GM18508 (cell line): ENCODE data around the gene TRMT44.
"Not testable (repeated sequence)": the region's sequence is repeated elsewhere in the genome, so short reads cannot be mapped to it uniquely, and the experiment has no call there.

Source experiments
- ATAC-seq: cut with Tn5 transposase; IDR thresholded peaks from one replicate; pipeline ENCODE4 v1.9.1; 2021; ENCODE audit warnings: moderate number of reproducible peaks; ENCODE audit not compliant: insufficient read depth, unreplicated experiment

The TRMT44 gene

GRCh38 chr4:8506373-8507195 is 66.0 kb downstream of the TRMT44 start:
- no peak for ATAC-seq

GRCh38 chr4:8507196-8507570 is 66.6 kb downstream of the TRMT44 start:
- no peak for ATAC-seq

- ATAC-seq = no peak
These were observed 67.0 kb downstream of the TRMT44 start for GRCh38 chr4:8507624-8508023.

DNA sequence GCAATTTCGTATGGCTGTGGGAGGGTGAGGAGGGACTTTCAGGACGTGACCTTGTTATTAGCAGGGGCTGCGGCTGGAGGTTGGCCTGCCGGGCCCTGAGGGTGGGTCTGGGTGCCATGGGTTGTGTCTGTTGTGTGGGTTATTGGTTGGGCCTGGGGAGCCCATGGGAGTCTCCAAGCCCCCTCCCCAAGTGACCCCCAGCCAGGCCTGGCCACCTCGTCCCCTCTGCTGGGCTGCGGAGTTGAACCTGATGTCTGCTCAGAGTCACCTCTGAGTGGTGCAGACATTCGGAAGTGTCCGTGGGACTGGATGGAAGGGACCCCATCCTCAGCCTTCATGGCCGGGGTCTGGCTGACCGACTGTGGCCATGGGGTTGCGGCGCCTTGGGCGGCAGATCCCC is 67.7 kb downstream of the TRMT44 start:
- ATAC-seq = no peak

- no peak for ATAC-seq
These were observed 68.2 kb downstream of the TRMT44 start for GRCh38 chr4:8508740-8509139.

GRCh38 chr4:8509311-8509950 is 68.9 kb downstream of the TRMT44 start:
- no peak for ATAC-seq

DNA sequence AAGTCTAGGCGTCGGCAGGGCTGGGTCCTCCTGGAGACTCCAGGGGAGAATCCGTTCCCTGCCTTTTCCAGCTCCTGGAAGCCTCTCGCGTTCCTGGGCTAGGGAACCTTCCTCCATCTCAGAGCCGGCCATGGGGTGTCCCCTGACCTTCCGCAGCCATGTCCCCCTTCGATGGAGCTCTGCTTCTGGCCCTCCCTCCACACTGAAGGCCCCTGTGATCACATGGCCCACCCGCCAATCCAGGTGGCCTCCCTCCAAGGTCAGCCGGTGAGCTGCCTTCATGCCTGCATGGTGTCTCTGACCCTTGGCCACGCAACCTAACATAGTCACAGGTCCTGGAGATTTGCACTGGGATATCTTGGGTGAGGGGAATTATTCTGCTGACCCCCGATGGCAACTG is 69.6 kb downstream of the TRMT44 start:
- no peak for ATAC-seq

DNA sequence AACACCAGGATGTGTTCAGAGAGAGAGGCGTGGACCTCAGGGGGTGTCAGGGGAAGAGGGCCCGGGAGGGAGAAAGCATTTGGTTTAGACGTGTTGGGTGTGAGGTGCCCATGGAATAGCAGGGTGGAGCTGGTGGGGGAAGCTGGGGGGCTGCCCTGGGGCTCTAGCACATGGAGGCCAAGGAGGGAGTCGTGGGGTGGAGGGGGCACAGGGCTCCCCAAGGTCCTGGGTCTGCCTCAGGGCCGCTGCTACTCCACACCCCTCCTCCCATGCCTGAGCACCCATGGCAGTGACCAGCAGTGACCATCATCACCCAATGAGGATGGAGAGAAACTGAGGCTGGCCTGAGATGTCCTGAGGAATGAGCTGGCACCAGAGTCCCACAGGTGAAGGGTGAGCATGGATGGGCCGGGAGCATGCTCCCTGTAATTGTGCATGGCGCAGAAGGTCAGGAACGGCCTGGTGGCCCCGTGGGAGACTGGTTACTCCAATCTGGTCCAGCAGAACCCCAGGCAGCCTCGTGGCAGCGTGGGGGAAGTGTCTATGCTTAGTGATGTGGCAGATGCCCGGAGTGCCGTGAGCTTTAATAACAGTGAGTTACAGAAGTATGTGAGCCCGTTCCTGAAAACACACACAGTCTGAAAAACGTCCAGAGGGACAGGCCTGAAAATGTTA is 70.2 kb downstream of the TRMT44 start:
- no peak for ATAC-seq

DNA sequence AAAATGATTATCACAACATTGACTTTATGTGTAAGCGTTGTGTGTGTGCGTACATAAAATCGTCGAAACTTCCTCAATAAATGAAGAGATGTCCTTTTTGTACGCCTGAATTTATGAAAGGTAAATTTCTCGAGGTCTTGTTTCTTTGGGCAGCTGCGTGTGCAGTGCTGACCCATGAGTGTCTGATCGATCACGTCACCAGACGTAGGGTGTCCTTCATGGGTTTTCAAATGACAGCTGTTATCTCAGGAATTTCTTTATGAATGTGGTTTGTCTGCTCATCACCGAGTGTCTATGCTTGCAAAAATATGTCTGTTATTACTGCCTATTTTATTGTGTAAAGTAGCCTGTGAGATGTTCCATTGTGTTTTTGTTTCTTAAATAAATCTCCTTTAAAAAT is 71.9 kb downstream of the TRMT44 start:
- no peak for ATAC-seq

DNA sequence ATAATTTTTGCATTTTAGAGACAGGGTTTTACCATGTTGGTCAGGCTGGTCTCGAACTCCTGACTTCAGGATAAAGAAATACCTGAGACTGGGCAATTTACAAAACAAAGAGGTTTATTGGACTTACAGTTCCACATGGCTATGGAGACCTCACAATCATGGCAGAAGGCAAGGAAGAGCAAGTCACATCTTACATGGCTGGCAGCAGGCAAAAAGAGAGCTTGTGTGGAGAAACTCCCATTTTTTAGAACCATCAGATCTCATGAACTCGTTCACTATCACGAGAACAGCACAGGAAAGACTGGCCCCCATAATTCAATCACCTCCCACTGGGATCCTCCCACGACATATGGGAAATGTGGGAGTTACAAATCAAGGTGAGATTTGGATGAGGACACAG is 72.5 kb downstream of the TRMT44 start:
- ATAC-seq = not testable (repeated sequence)

- ATAC-seq = no peak
These were observed 73.4 kb downstream of the TRMT44 start for GRCh38 chr4:8513931-8514330.

DNA sequence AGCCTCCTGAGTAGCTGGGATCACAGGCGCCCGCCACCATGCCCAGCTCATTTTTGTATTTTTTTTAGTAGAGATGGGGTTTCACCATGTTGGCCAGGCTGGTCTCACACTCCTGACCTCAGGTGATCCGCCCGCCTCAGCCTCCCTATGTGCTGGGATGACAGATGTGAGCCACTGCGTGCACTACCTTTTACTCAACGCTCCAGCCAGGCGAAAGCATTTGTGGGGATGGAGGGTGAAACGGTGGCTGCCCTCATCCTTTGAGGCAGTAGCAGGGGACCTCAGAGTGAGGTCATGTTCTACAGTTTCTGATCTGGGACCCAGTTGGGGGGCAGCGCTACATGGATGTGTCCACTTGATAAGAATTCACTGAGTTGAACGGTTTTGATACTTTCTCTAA is 73.8 kb downstream of the TRMT44 start:
- no peak for ATAC-seq

DNA sequence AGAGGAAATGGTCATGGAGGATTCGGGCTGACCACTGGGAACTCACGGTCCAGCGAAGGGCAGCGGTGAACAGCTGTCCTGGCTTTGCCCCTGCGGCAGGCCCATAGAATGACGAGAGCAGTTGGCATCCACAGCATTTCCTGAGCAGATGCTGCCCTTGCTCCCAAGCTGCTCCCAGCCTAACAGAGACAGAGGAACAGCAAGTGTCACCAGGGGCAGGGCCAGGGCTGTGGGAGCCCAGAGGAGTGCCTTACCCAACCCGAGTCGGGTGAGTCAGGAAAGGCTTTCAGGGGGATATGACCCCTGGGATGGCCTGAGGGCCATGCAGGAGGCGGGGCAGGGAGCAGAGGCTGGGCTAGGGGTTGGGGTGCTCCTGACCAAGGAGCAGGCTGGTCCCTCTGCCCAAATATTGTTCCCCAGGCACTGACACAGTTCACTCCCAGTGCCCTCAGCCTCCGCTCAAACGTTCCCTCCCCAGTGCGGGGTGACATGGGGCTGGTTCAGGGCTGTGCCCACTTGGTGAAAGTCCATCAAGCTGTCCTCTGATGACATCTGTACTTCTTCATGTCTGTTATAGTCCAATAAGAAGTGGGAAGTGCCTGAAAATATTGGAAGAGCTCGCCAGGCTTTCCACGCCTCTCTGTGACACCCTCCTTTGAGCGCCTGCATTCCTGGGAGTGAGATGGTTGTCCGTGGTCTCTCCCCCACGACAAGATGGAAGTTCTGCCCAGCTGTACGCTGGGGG is 74.9 kb downstream of the TRMT44 start:
- ATAC-seq = no peak

DNA sequence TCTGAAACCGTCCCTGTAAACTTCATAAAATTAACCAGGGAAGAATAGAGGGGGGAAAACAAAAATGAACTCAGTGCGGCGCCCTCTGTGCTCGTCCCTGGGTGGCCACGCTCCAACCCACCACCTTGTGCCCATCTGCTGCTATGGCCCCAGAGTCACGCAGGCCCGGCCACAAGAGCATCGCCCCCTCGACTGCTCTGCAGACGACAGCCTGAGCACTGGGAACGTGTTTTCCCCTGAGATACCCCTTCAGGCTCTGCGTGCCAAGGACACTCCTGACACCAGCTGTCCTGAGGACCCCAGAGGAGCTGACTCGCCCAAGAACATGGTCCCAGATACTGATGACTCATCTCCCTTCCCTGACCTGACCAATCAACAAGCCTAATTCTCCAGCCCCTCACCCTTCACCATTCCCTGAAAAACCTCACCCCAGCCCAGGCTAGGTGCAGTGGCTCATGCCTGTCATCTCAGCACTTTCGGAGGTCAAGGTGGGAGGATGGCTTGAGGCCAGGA is 75.5 kb downstream of the TRMT44 start:
- no peak for ATAC-seq

DNA sequence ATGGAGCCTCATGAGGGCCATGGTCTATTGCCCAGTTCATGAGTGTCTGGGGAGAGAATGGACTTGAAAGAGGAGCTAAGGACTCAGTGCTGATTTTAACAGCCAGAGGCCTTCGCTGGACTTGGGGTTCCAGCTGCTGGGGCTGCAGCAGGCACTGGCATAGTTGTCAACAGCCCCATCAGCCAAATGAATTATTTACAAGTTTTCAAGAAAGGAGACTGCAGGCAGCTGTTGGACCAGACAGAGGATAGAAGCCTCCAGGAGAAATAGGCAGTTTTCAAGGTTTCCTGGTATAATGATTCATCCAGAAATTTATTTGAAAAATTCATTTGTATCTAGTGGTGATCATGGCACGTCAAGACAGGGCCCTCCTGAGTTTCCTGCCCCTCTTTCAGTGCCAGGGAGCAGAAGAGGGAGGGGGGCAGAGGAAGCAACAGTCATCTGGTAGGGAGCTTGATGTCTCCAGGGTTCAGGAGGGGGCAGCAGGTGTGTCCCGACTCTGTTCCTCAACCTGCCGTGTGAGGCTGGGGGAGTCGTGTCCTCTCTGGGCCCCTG is 76.5 kb downstream of the TRMT44 start:
- no peak for ATAC-seq

DNA sequence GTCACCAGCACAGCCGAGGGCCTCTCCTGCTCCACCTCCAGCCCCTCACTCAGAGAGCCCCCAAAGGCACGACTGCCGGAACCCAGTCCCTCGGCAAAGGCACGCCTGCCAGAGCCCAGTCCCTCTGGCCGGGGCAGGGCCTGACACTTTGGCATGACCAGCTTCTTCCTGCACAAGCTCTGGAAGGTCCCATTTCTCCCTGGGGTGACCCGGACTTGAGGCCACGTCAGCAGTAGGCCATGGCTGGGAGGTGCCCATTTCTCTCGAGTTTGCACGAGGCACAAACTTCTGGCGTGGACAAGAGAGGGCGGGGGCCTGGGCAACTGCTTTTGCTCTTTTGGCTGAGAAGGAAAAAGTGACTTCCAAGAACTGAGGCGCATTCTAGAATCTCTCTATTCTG is 77.4 kb downstream of the TRMT44 start:
- ATAC-seq = no peak

GRCh38 chr4:8522160-8523120 is 81.9 kb downstream of the TRMT44 start:
- no peak for ATAC-seq

GRCh38 chr4:8523175-8523574 is 82.6 kb downstream of the TRMT44 start:
- ATAC-seq = no peak

- ATAC-seq = no peak
These were observed 83.2 kb downstream of the TRMT44 start for GRCh38 chr4:8523766-8524165.
